Measurements from ENCODE around the gene BCL2L12. TPM values are rescaled to one million over a fixed set of nuclear protein-coding genes. Genes with fewer than 3 reads are reported as not detected.

The BCL2L12 gene
- total RNA-seq (2022; extraction: Qiagen RNA extraction): 56.3 to 78.7 TPM (median 72.9 TPM) in 5 replicates

GRCh38 chr19:49665351-49666119 lies at the start of gene BCL2L12, which contains the start of gene IRF3:
Gene BCL2L12 (plus strand): TSS chr19:49665933. CDS start chr19:49666693, 760 bp downstream.
Gene IRF3 (minus strand): TSS chr19:49665857. CDS start chr19:49664838, 1,019 bp downstream.

GRCh38 chr19:49640113-49640898 lies 25.4 kb upstream of the BCL2L12 start, which contains the start of gene RRAS:
Gene RRAS (minus strand): TSS chr19:49640143. CDS start chr19:49640098, 45 bp downstream.

GRCh38 chr19:49641688-49642491 lies 23.8 kb upstream of the BCL2L12 start, which contains the start of gene SCAF1:
Gene SCAF1 (plus strand): TSS chr19:49642209. CDS start chr19:49645027, 2,818 bp downstream.

GRCh38 chr19:49677231-49677900 lies 11.6 kb downstream of the BCL2L12 start, which contains the start of gene PRMT1:
Gene PRMT1 (plus strand): TSS chr19:49677271. CDS start chr19:49677281, 10 bp downstream.

GRCh38 chr19:49689133-49690078 lies 23.7 kb downstream of the BCL2L12 start, which contains the start of gene ADM5:
Gene ADM5 (plus strand): TSS chr19:49689594. CDS start chr19:49689838, 244 bp downstream.

GRCh38 chr19:49690656-49691242 lies 25.0 kb downstream of the BCL2L12 start, which contains the start of gene CPT1C:
Gene CPT1C (plus strand): TSS chr19:49691116. CDS start chr19:49692253, 1,137 bp downstream.

Other genes starting within 250 kb of the BCL2L12 start
- gene PTH2, start 242.5 kb upstream of the BCL2L12 start, total RNA-seq (2022; extraction: Qiagen RNA extraction): not detected in 5 replicates
- 0.14 to 0.27 TPM (median 0.18 TPM) in 5 replicates for gene GFY, start 240.5 kb upstream of the BCL2L12 start, total RNA-seq (2022; extraction: Qiagen RNA extraction)
- gene SLC17A7, start 224.4 kb upstream of the BCL2L12 start, total RNA-seq (2022; extraction: Qiagen RNA extraction): 0.53 to 0.74 TPM (median 0.65 TPM) in 5 replicates
- 90.8 to 101 TPM (median 98.8 TPM) in 5 replicates for gene PIH1D1, start 214.1 kb upstream of the BCL2L12 start, total RNA-seq (2022; extraction: Qiagen RNA extraction)
- 16.2 to 27.2 TPM (median 24.9 TPM) in 5 replicates for gene ALDH16A1, start 212.7 kb upstream of the BCL2L12 start, total RNA-seq (2022; extraction: Qiagen RNA extraction)
- 0.92 to 1.7 TPM (median 1.3 TPM) in 5 replicates for gene FLT3LG, start 191.7 kb upstream of the BCL2L12 start, total RNA-seq (2022; extraction: Qiagen RNA extraction)
- gene RPL13A, start 178.3 kb upstream of the BCL2L12 start, total RNA-seq (2022; extraction: Qiagen RNA extraction): 4,068 to 4,436 TPM (median 4,207 TPM) in 5 replicates
- gene RPS11, start 169.5 kb upstream of the BCL2L12 start, total RNA-seq (2022; extraction: Qiagen RNA extraction): 3,819 to 4,411 TPM (median 4,040 TPM) in 5 replicates
- gene FCGRT, start 153.3 kb upstream of the BCL2L12 start, total RNA-seq (2022; extraction: Qiagen RNA extraction): 21.8 to 35.0 TPM (median 29.8 TPM) in 5 replicates
- gene RCN3, start 137.9 kb upstream of the BCL2L12 start, total RNA-seq (2022; extraction: Qiagen RNA extraction): 1.6 to 2.7 TPM (median 1.8 TPM) in 5 replicates
- 85.6 to 111 TPM (median 104 TPM) in 5 replicates for gene NOSIP, start 85.4 kb upstream of the BCL2L12 start, total RNA-seq (2022; extraction: Qiagen RNA extraction)
- 0.45 to 1.1 TPM (median 0.81 TPM) in 5 replicates for gene PRRG2, start 84.6 kb upstream of the BCL2L12 start, total RNA-seq (2022; extraction: Qiagen RNA extraction)
- 23.7 to 33.6 TPM (median 31.9 TPM) in 5 replicates for gene PRR12, start 74.8 kb upstream of the BCL2L12 start, total RNA-seq (2022; extraction: Qiagen RNA extraction)
- gene RRAS, start 25.8 kb upstream of the BCL2L12 start, total RNA-seq (2022; extraction: Qiagen RNA extraction): 89.9 to 139 TPM (median 135 TPM) in 5 replicates
- 45.2 to 75.9 TPM (median 67.4 TPM) in 5 replicates for gene SCAF1, start 23.7 kb upstream of the BCL2L12 start, total RNA-seq (2022; extraction: Qiagen RNA extraction)
- 102 to 117 TPM (median 111 TPM) in 5 replicates for gene IRF3, start 76 bp upstream of the BCL2L12 start, total RNA-seq (2022; extraction: Qiagen RNA extraction)
- 387 to 457 TPM (median 414 TPM) in 5 replicates for gene PRMT1, start 11.3 kb downstream of the BCL2L12 start, total RNA-seq (2022; extraction: Qiagen RNA extraction)
- gene ADM5, start 23.7 kb downstream of the BCL2L12 start, total RNA-seq (2022; extraction: Qiagen RNA extraction): 3.4 to 6.5 TPM (median 6.0 TPM) in 5 replicates
- 12.0 to 15.0 TPM (median 12.8 TPM) in 5 replicates for gene CPT1C, start 25.2 kb downstream of the BCL2L12 start, total RNA-seq (2022; extraction: Qiagen RNA extraction)
- not detected in 5 replicates for gene TSKS, start 97.4 kb downstream of the BCL2L12 start, total RNA-seq (2022; extraction: Qiagen RNA extraction)
- 40.6 to 58.3 TPM (median 56.1 TPM) in 5 replicates for gene AP2A1, start 101.1 kb downstream of the BCL2L12 start, total RNA-seq (2022; extraction: Qiagen RNA extraction)
- gene FUZ, start 147.4 kb downstream of the BCL2L12 start, total RNA-seq (2022; extraction: Qiagen RNA extraction): 12.8 to 15.6 TPM (median 15.3 TPM) in 5 replicates
- gene MED25, start 152.4 kb downstream of the BCL2L12 start, total RNA-seq (2022; extraction: Qiagen RNA extraction): 45.5 to 76.6 TPM (median 69.6 TPM) in 5 replicates
- gene PTOV1, start 185.2 kb downstream of the BCL2L12 start, total RNA-seq (2022; extraction: Qiagen RNA extraction): 106 to 161 TPM (median 152 TPM) in 5 replicates
- 40.8 to 62.1 TPM (median 54.2 TPM) in 5 replicates for gene PNKP, start 201.6 kb downstream of the BCL2L12 start, total RNA-seq (2022; extraction: Qiagen RNA extraction)
- gene AKT1S1, start 211.4 kb downstream of the BCL2L12 start, total RNA-seq (2022; extraction: Qiagen RNA extraction): 66.3 to 120 TPM (median 113 TPM) in 5 replicates
- 20.1 to 24.1 TPM (median 23.8 TPM) in 5 replicates for gene TBC1D17, start 211.8 kb downstream of the BCL2L12 start, total RNA-seq (2022; extraction: Qiagen RNA extraction)
- 0.61 to 1.2 TPM (median 0.96 TPM) in 5 replicates for gene IL4I1, start 231.0 kb downstream of the BCL2L12 start, total RNA-seq (2022; extraction: Qiagen RNA extraction)